Upper lobe of left lung (tissue), 4 donors: ENCODE results near the gene SDK1.

ENCODE experiments used
- EP300 ChIP-seq, 4 donors: sonication (generic); formaldehyde crosslinking; IDR thresholded peaks; one replicate each; pipeline ENCODE4 v1.5.1; 2017; ENCODE audit warnings: antibody characterized with exemption in 4 of 4, control low read depth in 2 of 4
- POLR2A ChIP-seq, 4 donors: fragments of 450-650 bp; IDR thresholded peaks; one replicate each; pipeline ENCODE4 v1.5.1; 2016 to 2017; ENCODE audit warnings: antibody characterized with exemption in 4 of 4, mild to moderate bottlenecking in 2 of 4
- POLR2AphosphoS5 ChIP-seq, 2 donors: sonication (generic); formaldehyde crosslinking; IDR thresholded peaks; one replicate each; pipeline ENCODE4 v1.5.1; 2017; ENCODE audit warnings: antibody characterized with exemption in 2 of 2
- TF ChIP-seq, protein P1 (sequence below), 6 experiments: fragments of 450-650 bp in 4 of 6; fragments of 200-600 bp in 2 of 6; sonication (generic) in 2 of 6; IDR thresholded peaks; one replicate each; pipeline ENCODE4 v1.5.1; 2016 to 2019; ENCODE audit warnings: antibody characterized with exemption in 6 of 6

DNA sequence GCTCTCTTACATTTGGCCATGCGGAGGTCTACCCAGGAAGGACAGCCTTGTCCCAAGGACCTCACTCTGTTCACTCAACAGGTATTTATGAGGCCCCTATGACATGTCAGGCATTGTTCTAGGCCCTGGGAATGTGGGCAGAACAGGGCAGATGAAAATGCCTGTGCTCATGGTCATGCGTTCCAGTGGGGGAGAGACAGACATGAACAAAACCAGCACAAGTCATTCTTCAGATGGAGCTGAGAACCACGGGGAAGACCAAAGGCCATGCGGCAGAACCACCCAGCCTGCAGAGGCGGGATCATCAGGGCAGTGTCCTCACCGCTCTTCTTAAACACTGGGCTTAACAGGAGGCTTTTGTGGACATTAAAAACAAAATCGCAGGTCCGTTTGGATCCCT lies 636.1 kb downstream of the SDK1 start:
- TF ChIP-seq, protein P1, sequence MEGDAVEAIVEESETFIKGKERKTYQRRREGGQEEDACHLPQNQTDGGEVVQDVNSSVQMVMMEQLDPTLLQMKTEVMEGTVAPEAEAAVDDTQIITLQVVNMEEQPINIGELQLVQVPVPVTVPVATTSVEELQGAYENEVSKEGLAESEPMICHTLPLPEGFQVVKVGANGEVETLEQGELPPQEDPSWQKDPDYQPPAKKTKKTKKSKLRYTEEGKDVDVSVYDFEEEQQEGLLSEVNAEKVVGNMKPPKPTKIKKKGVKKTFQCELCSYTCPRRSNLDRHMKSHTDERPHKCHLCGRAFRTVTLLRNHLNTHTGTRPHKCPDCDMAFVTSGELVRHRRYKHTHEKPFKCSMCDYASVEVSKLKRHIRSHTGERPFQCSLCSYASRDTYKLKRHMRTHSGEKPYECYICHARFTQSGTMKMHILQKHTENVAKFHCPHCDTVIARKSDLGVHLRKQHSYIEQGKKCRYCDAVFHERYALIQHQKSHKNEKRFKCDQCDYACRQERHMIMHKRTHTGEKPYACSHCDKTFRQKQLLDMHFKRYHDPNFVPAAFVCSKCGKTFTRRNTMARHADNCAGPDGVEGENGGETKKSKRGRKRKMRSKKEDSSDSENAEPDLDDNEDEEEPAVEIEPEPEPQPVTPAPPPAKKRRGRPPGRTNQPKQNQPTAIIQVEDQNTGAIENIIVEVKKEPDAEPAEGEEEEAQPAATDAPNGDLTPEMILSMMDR (IDR thresholded peaks at IDR 0.05), result no peak
- no peak for TF ChIP-seq POLR2A (IDR thresholded peaks at IDR 0.05)
- no peak for TF ChIP-seq POLR2AphosphoS5 (IDR thresholded peaks at IDR 0.05)
- TF ChIP-seq EP300 (IDR thresholded peaks at IDR 0.05), result no peak
